LNCAP (cell line): ENCODE data around the gene WDR35.
A peak's percentile ranks its signal among the peaks of the same experiment; 100 is the strongest.

ENCODE experiments used
- TF ChIP-seq, protein P1 (sequence below): fragments of 450-650 bp; IDR thresholded peaks from 2 replicates; pipeline ENCODE4 v1.5.1; 2017; ENCODE audit warnings: mild to moderate bottlenecking

WDR35 gene

DNA sequence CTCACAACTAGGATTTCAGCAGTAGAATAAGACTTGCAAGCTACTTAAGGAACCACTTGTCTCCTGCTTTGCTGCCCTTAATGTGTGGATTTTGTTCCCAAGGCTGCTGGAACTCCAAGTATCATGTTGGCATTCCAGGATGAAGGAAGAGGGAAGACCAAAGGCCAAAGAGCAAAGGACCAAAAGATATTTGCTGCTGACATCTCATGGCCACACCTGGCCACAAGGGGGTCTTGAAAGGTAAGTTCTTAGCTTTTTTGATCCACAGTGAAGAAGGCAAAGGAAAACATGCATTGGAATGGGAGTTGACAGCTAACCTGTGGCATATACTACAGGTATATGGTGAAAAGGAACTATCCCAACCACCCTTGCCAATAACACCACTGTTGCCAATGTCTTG lies 26.4 kb upstream of the WDR35 start:
- TF ChIP-seq, protein P1, sequence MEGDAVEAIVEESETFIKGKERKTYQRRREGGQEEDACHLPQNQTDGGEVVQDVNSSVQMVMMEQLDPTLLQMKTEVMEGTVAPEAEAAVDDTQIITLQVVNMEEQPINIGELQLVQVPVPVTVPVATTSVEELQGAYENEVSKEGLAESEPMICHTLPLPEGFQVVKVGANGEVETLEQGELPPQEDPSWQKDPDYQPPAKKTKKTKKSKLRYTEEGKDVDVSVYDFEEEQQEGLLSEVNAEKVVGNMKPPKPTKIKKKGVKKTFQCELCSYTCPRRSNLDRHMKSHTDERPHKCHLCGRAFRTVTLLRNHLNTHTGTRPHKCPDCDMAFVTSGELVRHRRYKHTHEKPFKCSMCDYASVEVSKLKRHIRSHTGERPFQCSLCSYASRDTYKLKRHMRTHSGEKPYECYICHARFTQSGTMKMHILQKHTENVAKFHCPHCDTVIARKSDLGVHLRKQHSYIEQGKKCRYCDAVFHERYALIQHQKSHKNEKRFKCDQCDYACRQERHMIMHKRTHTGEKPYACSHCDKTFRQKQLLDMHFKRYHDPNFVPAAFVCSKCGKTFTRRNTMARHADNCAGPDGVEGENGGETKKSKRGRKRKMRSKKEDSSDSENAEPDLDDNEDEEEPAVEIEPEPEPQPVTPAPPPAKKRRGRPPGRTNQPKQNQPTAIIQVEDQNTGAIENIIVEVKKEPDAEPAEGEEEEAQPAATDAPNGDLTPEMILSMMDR = no peak

DNA sequence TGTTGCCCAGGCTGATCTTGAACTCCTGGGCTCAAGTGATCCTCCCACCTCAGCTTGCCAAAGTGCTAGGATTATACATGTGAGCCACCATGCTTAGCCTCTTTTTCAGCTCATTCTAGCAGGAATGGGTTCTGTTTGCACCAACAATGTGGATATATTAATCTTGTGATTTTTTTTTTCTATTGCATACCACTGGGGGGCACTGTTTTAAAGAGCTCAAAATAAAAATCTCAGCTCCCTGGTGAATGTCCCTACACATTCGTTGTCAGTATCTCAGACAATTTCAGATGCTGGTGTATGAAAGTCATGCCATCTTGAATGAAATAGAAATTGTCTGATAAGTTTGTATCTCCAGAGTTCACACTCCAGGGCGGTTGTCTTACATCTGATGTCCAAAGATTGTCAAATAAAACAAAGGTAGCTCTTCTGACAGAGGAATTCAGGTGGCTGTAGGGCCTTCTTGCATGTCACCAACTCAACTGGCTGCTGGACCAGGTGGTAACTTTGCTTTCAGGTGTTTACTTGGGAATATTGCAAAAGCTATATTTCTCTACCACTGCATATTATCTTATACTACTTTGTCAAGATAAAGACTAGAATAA lies 25.7 kb upstream of the WDR35 start:
- TF ChIP-seq, protein P1 = peak; percentile 52

DNA sequence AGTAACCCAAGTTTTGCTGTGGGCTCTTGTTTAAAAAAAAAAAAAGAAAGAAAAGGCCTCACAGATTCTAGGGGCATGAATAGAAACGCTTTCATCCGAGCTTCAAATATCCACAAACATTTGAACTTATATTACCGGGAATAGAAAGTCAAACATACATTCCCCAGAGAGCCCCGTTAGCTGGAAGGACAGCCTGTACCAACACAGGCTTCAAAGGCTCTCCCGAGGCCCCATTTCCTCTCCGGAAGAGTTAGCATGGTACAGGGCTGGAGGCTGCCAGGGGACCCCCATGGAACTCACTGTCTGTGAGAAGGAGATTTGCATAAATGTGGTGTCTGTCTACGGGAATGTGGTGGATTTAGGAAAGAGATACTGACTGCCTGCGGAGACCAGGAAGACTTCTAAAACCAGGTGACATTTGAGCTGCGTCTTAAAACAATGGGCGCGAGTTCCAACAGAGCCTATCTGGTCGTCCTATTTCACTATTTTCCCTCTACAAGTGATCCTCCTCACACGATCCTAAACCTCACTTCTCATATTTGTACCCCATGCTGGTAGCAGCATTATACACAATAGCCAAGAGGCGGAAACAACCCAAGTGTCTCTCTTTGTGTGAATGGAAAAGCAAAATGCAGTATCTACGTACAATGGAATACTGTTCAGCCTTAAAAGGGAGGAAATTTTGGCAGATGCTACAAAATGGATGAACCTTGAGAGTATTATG lies 23.4 kb upstream of the WDR35 start:
- TF ChIP-seq, protein P1 = no peak

DNA sequence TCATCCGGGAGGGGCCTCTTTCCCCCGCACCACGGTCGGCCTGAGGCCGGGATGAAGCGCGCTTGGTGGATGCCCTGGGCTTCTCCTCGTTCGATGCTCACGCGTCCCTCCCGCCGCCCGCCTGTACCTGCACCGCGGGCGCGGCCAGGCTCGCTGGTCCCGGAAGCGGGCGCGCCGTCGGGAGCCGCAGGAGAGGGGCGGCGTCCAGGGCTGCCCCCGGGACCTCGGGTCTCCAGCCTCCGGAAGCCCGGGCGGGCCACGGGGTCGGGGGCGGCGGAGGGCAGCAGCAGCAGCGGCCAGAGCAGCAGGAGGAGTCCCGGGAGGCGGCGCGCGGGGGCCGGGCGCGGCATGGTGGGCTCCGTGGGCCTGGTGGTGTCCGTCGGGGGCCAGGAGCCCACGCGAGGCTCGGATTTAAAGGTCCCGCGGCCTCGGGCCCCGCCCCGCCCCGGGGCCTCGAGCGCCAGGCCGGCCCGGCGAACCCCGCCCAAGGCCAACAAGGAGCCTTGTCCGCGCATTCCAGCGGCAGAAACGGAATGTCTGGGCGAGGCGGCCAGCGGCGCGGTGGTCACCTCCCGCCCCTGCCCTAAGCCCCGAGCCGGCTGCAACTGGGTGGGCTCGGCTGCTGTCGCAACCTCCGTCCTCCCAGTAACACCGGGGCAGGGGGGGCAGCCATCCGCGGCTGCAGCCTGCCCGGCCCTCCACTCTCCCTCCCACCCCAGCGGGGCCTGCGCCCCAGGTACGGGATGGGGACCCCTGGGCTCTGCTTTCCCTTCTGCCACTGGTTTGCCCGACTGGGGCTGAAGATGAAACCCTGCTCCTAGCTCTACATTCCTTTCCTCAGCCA lies 22.6 kb upstream of the WDR35 start, which contains the start of gene MATN3:
Gene MATN3, minus strand, starts transcription at position 387 of the 844 bp plus-strand sequence. Its CDS starts 37 bp downstream, at position 350.
- TF ChIP-seq, protein P1 = no peak

DNA sequence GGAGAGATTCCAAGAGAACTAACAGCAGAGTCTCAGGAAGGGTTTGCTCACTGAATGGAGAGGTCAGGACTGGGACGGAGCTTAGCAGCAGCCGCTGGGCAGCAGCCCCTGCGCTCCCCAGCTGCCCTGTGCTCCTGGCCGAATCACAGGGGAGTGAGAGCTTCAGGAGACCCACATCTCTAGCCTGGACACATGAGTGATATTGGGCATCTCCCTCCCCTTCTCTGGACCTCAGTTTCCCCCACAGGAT lies 22.1 kb upstream of the WDR35 start:
- TF ChIP-seq, protein P1 = no peak

DNA sequence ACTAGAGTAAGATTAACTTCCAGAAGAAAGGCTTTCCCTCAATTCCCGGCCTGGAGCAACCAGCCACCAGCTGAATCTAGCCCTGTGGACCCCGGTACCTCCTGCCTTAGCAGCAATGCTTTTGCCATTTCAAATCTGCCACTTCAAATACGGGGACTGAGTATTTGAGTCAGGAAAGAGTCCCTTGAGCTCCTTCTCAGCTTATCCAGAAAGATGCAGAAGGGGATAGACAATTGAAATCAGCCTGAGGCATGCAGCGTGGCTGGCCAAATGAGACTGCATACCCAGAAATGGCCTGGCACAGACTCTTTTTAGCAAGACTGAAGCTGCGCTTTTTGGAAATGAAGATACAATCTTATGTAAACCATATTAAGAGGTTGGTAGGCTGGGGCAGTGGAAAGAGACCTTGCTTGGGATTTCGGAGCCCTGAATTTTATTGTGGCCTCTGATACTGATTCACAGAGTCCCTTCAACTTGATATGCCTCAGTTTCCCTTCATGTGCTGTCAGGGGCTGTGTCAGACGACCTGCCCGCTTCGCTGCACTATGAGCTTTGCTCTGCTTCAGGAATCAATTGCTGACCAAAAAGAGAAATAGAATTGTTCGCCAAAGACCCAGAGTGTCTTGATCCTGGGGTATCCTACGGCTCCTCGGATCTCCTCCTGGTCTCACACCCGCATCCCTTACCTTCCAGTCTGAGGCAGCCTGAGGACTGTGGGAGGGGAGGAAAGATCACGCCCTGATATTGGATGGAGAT lies 21.5 kb upstream of the WDR35 start:
- TF ChIP-seq, protein P1 = no peak

DNA sequence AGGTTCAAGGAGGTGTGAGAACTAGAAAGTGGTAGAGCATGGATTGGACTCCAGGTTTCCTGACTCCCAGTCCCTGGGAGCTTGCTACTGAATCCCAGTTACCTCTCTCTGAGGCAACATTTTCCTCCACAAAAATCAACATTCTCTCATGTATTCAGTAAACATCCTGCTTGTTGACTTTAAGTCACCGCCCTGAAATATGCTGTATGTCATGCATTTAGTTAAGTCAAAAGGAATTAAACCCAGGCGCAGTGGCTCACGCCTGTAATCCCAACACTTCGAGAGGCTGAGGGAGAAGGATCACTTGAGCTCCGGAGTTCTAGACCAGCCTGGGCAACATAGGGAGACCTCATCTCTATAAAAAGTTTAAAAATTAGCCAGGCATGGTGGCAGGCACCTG lies 18.8 kb upstream of the WDR35 start:
- TF ChIP-seq, protein P1 = no peak
